Thoracic aorta (tissue), 2 donors: ENCODE data around the gene SMYD2. TPM values are rescaled to one million over a fixed set of nuclear protein-coding genes. Genes with fewer than 3 reads are reported as not detected.

ENCODE experiments used
- ATAC-seq: fragments of 150-250 bp; one replicate; pipeline ENCODE4 v1.8.0; 2017; ENCODE audit warnings: low read depth; ENCODE audit not compliant: insufficient number of reproducible peaks, low FRiP score
- DNase-seq: peaks from one replicate; pipeline ENCODE4 v3.0.0-alpha.2; 2020; ENCODE audit warnings: low spot score
- H3K27ac ChIP-seq, 2 donors: fragments of 200-600 bp; sonication (generic); 1 replicate in 1 of 2; 2 replicates in 1 of 2; pipeline ENCODE4 v1.5.1; 2016; ENCODE audit warnings: mild to moderate bottlenecking in 2 of 2, moderate library complexity in 2 of 2
- H3K27me3 ChIP-seq: fragments of 200-600 bp; sonication (generic); replicated peaks from 2 replicates; pipeline ENCODE4 v1.6.0; 2016; ENCODE audit warnings: mild to moderate bottlenecking; ENCODE audit not compliant: insufficient read depth
- H3K36me3 ChIP-seq: fragments of 200-600 bp; sonication (generic); one replicate; pipeline ENCODE4 v1.5.1; 2016
- H3K4me1 ChIP-seq, 2 donors: fragments of 200-600 bp; sonication (generic); 1 replicate in 1 of 2; 2 replicates in 1 of 2; pipeline versions ENCODE4 v1.5.1 to v1.6.0; 2016; ENCODE audit warnings: low read depth in 2 of 2, mild to moderate bottlenecking in 1 of 2; ENCODE audit not compliant: control insufficient read depth in 1 of 2
- H3K4me3 ChIP-seq: fragments of 200-600 bp; sonication (generic); 2 replicates; pipeline ENCODE4 v1.5.1; 2016; ENCODE audit warnings: mild to moderate bottlenecking
- H3K9me3 ChIP-seq: fragments of 200-600 bp; sonication (generic); 2 replicates; pipeline ENCODE4 v1.5.1; 2016
- total RNA-seq, 2 donors: library from RNA; depleted of rRNA; stranded (reverse); fragments of >200 nt; gene quantifications; one replicate each; pipeline versions ENCODE4 v1.1.0 to v1.2.3, GENCODE V29; 2016
- TF ChIP-seq, protein P1 (sequence below): fragments of 200-600 bp; sonication (generic); IDR thresholded peaks from one replicate; pipeline ENCODE4 v1.5.1; 2019; ENCODE audit warnings: antibody characterized with exemption

Gene SMYD2
- total RNA-seq, 2 donors from 2014 or later = 10.9 to 13.4 TPM

DNA sequence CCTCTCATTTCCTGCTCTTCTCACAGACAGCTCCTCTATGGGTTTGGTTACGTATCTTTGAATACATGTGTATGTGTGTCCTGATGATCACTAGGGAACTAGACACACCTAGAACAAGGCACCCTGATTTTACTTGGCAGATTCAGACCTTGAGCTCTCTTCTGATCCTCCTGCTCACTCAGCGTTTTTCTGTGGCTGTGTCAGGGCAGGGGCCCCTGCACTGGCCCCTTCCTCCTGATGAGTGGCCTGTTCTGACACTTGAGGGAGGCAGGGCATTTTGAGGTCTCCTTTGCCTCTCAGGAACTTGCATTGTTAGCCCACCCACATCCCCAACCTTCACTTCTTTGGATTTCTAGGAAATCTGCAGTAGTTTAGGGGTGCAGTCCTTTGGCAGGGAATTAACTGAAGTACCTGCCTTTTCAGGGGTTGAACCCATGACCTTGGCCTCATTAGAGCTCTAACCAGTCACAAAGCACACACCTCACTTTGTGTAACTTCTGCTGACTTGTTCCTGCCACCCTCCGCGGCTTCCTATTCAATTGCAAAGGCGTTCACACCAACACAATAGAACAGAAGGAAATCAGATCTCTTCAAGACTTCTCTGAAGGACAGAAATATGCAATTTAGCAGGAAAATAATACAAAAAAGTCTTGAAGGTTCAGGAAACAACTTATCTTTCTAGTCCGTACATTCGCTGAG, 8.8 kb downstream of the SMYD2 start:
- DNase-seq = no peak
- no peak for ATAC-seq
- TF ChIP-seq, protein P1, sequence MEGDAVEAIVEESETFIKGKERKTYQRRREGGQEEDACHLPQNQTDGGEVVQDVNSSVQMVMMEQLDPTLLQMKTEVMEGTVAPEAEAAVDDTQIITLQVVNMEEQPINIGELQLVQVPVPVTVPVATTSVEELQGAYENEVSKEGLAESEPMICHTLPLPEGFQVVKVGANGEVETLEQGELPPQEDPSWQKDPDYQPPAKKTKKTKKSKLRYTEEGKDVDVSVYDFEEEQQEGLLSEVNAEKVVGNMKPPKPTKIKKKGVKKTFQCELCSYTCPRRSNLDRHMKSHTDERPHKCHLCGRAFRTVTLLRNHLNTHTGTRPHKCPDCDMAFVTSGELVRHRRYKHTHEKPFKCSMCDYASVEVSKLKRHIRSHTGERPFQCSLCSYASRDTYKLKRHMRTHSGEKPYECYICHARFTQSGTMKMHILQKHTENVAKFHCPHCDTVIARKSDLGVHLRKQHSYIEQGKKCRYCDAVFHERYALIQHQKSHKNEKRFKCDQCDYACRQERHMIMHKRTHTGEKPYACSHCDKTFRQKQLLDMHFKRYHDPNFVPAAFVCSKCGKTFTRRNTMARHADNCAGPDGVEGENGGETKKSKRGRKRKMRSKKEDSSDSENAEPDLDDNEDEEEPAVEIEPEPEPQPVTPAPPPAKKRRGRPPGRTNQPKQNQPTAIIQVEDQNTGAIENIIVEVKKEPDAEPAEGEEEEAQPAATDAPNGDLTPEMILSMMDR = no peak

DNA sequence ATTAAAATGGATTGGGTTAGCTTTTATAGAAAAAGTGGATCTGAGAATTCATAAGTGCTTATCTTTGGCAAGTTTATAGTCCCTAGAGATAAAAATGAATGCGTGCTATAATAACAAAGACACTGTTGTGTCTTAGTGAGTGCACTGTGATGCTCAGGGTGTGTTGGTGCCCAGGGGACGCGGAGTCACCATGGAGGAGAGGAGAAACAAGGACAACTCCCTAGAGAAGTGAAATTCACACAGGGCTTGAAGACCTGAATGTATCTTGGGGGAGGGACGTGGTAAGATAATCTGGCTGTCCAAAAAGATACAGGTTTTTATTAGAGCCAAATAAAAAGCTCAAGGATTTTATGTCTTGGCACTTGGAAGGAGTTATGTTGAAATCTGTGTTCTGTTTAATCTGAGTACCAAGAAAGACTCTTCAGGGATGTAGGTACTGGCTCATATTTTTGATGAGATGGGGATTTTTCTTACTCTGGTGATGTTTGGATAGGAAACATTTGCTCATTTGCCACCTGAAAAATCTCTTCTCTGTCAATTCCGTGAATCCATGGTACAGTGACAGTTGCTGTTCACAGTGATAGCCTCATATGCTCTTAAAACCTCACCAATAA, 9.6 kb downstream of the SMYD2 start:
- H3K4me1 ChIP-seq = no peaks in the 10 kb centered on the region
- ATAC-seq (no peak), DNase-seq (no peak)
- H3K27ac ChIP-seq = no peak overlapping the region
- no peaks in the 10 kb centered on the region for H3K27me3 ChIP-seq
- no peaks in the 10 kb centered on the region for H3K36me3 ChIP-seq
- no peak overlapping the region for H3K4me3 ChIP-seq
- H3K9me3 ChIP-seq = no peaks in the 10 kb centered on the region
- TF ChIP-seq, protein P1 = no peak

More for the DNA sequence above, 8.8 kb downstream of the SMYD2 start:
- Histone ChIP-seq H3K4me3 (no peak overlapping the region), H3K9me3 (no peaks in the 10 kb centered on the region), H3K27ac (no peak overlapping the region), H3K27me3 (no peaks in the 10 kb centered on the region), H3K4me1 (no peaks in the 10 kb centered on the region), H3K36me3 (no peaks in the 10 kb centered on the region)

GRCh38 chr1:214292322-214292721, 11.4 kb downstream of the SMYD2 start:
- no peak for DNase-seq
- TF ChIP-seq, protein P1 = no peak

GRCh38 chr1:214295934-214296333, 15.0 kb downstream of the SMYD2 start:
- ATAC-seq = no peak
- no peak for DNase-seq
- H3K9me3 ChIP-seq = no peaks in the 10 kb centered on the region
- H3K4me3 ChIP-seq = no peak overlapping the region
- TF ChIP-seq, protein P1 = no peak
- H3K4me1 ChIP-seq = no peaks in the 10 kb centered on the region
- H3K27ac ChIP-seq = no peak overlapping the region
- H3K36me3 ChIP-seq = no peaks in the 10 kb centered on the region
- H3K27me3 ChIP-seq = no peaks in the 10 kb centered on the region

More at GRCh38 chr1:214292322-214292721, 11.4 kb downstream of the SMYD2 start:
- Histone ChIP-seq H3K4me3 (no peak overlapping the region), H3K36me3 (no peaks in the 10 kb centered on the region), H3K27me3 (no peaks in the 10 kb centered on the region), H3K9me3 (no peaks in the 10 kb centered on the region), H3K4me1 (no peaks in the 10 kb centered on the region), H3K27ac (no peak overlapping the region)
- ATAC-seq = no peak

DNA sequence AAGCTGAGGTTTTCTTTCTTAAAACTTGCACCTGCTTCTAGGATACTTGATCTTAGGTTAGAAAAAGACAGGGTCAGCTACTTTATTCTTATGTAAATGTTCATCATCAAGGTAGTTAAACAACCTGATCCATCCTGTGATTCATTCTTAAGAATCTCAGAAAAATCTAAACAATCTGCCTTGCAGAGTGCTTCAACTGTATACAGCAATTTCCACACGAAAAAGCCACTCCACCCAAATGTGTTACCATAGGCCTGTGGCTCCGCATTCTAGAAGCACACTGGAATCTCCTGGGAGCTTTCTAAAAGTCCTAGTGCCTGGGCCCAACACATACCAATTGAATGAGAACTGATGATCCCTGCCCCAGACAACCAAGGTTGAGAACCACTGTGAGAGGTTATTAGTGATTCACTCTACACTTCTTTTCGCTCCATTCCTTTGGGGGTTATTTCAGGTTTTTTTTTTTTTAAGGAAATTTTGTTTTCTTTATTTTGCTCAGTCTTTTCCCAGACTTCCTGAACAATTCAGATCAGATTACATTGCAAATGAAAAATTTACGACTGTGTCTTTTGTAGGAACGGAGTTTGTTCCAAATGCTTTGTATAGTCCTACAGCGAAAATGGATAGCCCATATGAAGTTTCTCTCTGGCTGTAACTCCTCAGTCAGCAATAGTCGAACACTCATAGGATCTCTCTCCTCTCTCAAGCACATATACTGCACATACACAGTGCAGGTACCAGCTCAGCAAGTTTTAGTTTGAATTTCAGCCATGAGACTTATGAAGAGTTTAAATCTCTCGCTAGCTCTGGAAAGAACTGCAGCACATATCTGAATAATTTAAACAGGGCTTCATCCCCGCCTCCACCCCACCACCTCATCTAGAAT, 16.1 kb downstream of the SMYD2 start:
- Histone ChIP-seq H3K36me3 (no peaks in the 10 kb centered on the region), H3K4me3 (no peak overlapping the region), H3K9me3 (no peaks in the 10 kb centered on the region), H3K27ac (no peak overlapping the region), H3K27me3 (no peaks in the 10 kb centered on the region), H3K4me1 (no peaks in the 10 kb centered on the region)
- TF ChIP-seq, protein P1 = no peak
- DNase-seq (no peak), ATAC-seq (peak; percentile 36)
